ENCODE results near the gene CFAP43. TPM values are rescaled to one million over a fixed set of nuclear protein-coding genes. Genes with fewer than 3 reads are reported as not detected.

Gene CFAP43
- total RNA-seq, 2 donors from 2014 or later, result 0.19 TPM; not detected in 1

Other genes starting within 250 kb of the CFAP43 start
- not detected for gene COL17A1, start 146.5 kb downstream of the CFAP43 start, total RNA-seq
- gene SFR1, start 110.2 kb downstream of the CFAP43 start, total RNA-seq, result 10 to 100 TPM; 14.8 to 19.4 TPM
- gene GSTO1, start 22.5 kb upstream of the CFAP43 start, total RNA-seq, result 100 to 1,000 TPM; 232 to 431 TPM
- 1 to 10 TPM; 1.4 to 1.6 TPM for gene GSTO2, start 36.8 kb upstream of the CFAP43 start, total RNA-seq
- 10 to 100 TPM; 19.6 to 26.1 TPM for gene ITPRIP, start 106.1 kb upstream of the CFAP43 start, total RNA-seq
- gene CFAP58, start 121.5 kb upstream of the CFAP43 start, total RNA-seq, result 1 to 10 TPM; 1.3 to 1.5 TPM